NCI-H187 treated with DMSO at 0.1 percent for 48 hours (cell line): ENCODE measurements around the gene MYL2.

Experiments
- DNase-seq: peaks from one replicate; lab custom pipeline; 2025; lab: John Stamatoyannopoulos, UW

The MYL2 gene

DNA sequence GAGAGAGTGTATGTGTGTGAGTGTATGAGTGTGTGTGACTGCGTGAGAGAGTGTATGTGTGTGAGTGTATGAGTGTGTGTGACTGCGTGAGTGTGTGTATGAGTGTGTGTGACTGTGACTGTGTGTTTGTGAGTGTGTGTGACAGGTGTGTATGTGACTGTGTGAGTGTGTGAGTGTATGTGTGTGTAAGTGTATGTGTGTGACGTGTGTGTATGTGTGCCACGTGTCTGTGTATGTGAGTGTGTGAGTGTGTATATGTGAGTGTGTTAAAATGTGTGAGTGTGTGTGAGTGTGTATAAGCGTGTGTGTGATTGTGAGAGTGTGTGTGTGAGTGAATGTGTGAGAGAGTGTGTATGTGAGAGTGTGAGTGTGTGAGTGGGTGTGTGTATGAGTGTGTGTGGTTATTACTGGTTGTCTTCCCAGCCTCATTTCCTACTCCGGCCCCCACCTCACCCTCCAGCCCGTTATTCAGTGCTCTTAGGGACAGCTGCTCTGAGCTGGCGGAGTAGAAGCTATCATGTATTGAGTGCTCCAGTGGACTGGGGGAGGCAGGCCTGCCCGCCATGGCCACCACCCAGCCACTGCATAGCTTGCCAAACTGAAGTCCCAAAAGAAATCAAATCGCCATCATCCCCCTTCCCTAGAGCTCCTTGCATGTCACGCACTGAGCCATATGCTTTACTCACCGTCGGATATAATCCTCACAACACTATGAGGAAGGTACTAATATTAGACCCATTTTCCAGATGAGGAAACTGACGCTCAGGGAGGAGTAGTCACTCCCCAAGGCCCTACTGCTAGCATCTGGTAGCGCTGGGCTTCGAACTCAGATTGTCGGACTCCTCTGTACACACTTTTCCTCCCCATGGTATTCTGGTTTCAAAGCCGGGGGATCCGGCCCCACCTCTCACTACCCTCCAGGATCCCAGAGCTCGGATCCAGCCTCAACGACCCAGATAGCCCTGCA lies 10.3 kb upstream of the MYL2 start:
- no peak for DNase-seq

GRCh38 chr12:110929818-110930217 lies 9.4 kb upstream of the MYL2 start:
- no peak for DNase-seq

DNA sequence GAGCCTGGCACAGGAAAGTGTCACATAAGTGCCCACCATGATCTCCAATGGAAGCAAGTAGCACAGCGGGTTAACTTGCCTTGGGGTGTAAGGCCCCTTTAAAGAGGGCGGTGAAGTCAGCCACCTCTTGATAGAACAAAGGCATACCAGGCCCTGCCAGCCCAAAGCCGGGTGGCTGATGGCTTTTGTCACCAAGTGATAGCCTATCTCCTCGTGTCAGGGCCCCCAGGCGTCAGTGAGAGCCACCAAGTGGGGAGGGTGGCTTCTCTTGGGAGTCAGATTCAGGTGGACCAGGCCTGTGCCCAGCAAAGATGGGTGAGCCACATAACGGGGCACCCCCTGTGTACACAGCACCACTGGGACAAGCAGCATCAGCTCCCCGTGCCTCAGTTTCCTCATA lies 8.3 kb upstream of the MYL2 start:
- no peak for DNase-seq

DNA sequence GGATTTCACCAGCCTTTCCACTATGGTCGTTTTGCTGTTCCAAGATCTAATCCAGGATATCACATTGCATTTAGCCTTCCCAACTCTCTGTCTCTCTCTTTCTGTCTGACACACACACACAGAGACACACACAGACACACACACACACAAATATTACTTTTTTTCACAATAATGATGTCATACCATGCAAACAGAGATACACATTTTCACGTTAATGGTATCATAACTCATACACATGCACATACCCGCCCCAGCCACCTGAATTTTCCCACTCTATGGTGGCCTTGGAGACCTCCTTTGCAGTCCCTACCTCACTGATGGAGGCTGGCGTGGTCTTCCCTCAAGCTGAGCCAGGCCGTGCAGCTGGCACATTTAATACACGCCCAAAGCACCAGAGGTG lies 7.2 kb upstream of the MYL2 start:
- DNase-seq, result no peak

DNA sequence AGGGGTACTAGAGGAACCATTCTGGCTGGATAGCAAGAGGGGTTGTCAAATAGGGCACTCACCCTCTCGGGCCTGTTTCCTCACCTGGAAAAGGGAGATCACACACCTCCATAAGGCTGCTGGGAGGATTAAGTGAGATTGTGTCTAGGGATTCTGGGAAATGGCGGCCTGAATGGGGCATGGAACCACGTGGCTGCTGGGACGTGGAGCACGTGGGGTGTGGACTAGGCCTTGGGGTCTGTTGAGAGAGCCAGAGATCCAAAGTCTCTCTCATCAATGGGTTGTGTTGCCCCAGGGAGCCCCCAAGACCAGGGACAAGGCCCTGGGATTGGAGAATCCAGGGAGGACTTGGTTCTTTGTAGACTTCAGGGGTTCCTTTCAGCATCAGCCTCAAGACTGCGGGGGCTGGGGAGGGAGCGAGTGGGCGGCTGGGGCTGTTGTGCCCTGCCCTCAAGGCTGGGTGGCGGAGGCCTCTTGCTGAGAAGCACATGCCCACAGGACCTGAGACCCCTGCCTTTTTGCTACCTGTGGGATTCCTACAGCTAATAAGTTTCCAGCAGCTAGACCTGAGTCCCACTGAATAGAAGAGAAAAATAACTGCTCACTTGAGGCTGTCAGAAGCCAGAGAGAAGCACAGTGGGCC lies 3.4 kb upstream of the MYL2 start:
- DNase-seq, result no peak

DNA sequence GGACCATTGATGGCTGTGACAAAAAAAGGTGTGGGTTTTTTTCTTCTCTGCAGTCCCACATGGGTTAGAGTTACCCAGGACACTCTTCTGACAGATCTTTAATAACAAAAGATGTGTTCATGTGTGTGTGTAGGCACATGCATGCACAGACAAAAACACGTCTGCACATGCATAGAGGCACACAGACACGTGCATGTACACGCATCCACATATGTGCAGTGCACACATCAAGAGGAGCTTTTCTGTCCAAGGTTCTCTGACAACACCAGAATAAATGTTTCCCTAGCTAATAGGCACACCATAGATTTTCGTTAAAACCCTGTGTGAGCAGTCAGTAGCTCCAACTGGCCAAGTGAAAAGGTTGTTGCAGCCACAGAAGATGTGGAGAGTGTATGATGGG lies 2.8 kb upstream of the MYL2 start:
- no peak for DNase-seq

DNA sequence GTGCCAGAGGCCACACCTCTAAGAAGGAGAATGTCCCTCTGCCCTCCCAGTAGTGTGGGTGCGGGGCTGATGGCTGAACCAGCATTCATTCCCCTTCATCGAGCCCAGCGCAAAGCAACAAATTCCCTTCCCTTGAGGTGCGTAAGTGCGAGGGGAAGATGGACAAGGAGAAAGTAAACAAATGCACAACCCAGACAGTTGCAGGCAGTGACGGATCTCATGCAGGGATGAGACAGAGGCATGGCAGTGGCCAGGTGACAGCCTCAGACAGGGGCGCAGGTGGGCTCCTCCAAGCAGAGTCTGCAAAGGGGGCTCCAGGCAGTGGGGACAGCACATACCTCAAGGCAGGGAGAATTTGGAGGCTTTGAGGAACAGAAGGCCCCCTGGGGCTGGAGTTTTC lies 2.3 kb upstream of the MYL2 start:
- DNase-seq, result no peak

- DNase-seq, result no peak
Observed at GRCh38 chr12:110921262-110921661, 883 bp upstream of the MYL2 start.

DNA sequence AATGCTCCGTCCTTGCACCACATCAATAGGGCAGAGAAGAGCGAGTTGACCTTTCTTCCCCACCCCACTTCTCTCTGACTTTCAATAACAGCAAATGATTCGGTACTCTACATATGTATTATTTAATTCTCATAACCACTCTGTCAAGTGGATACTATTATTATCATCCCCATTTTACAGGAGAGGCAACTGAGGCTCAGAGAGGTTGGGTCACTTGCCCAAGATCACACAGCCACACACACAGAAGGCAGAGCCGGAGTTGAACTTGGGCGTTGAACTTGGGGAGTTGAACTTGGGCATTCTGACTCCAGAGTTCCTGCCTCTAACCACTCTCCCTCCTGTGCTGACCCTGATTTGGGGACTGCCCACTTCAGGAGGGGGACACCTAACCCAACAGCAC lies 659 bp downstream of the MYL2 start:
- DNase-seq, result no peak

GRCh38 chr12:110917961-110918360 lies 2.4 kb downstream of the MYL2 start:
- DNase-seq, result no peak

GRCh38 chr12:110917467-110917866 lies 2.9 kb downstream of the MYL2 start:
- DNase-seq, result no peak

GRCh38 chr12:110916295-110916875 lies 4.0 kb downstream of the MYL2 start:
- DNase-seq, result no peak

GRCh38 chr12:110913119-110914056 lies 7.0 kb downstream of the MYL2 start:
- no peak for DNase-seq

- no peak for DNase-seq
Observed at GRCh38 chr12:110912263-110912662, 8.1 kb downstream of the MYL2 start.

DNA sequence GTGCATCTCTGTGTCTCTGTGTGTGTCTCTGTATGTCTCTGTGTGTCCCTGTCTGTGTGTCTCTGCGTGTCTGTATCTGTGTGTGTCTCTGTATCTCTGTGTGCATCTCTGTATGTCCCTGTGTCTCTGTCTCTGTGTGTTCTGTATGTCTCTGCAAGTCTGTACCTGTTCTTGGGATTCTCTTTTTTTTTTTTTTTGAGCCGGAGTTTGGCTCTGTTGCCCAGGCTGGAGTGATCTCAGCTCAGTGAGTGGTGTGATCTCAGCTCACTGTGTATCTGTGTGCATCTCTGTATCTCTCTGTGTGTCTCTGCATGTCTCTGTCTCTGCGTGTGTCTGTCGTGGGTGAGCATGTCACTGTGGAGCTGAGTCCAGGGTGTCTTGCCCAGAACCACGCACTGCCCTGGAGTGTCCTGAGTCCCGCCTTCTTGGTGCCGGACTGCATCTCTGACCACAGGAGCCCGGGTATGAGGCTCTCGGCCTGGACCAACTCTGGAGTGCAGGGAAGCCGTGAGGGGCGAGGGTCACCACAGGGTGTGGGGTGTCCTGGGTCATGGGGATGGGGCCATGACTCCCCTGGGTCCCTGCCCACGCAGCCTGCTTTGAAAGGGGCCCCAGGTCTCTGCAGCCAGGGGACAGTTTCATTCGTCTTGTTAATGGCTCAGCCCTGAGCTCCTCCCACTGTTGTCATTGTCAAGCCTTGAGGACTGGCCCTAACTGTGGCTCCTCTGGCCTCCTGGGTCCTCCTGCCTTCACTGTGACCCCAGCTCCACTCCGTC lies 11.8 kb downstream of the MYL2 start:
- no peak for DNase-seq

GRCh38 chr12:110907583-110907982 lies 12.8 kb downstream of the MYL2 start:
- no peak for DNase-seq

- DNase-seq, result no peak
Observed at GRCh38 chr12:110906985-110907384, 13.4 kb downstream of the MYL2 start.

DNA sequence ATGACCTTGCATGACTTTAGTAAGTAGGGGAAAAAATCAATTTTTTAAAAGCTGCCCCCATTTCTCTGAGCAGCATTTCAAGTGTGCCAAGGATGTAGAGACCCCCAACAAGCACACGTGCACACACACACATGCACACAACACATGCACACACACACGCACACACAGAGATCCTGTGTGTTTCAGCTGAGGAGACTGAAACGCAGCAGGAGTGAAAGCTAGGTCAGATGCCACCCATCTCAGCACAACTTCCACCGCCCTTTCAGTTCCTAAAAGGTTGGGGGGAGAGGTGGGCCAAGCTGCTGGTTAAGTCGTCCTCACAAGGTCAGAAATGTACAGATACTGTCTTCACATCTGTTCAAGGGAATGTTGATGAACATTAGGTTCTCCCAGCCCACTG lies 13.9 kb downstream of the MYL2 start:
- DNase-seq, result no peak

GRCh38 chr12:110906083-110906482 lies 14.3 kb downstream of the MYL2 start:
- no peak for DNase-seq

- no peak for DNase-seq
Observed at GRCh38 chr12:110903511-110903910, 16.9 kb downstream of the MYL2 start.

- DNase-seq, result no peak
Observed at GRCh38 chr12:110901401-110901800, 19.0 kb downstream of the MYL2 start.
